ENCODE data around the gene RAD50.

GRCh38 chr5:132576123-132576522 is 19.3 kb downstream of the RAD50 start:
- TF ChIP-seq CTCF (IDR thresholded peaks at IDR 0.05) (no peak), POLR2A (IDR thresholded peaks at IDR 0.05) (no peak)
